Mesenteric fat pad (tissue), 1 donor: ENCODE measurements around the gene SOX21. TPM values are rescaled to one million over a fixed set of nuclear protein-coding genes. Genes with fewer than 3 reads are reported as not detected.

Source experiments
- DNase-seq: peaks from one replicate; pipeline ENCODE4 v3.0.0-alpha.2; 2020; ENCODE audit warnings: low spot score
- total RNA-seq: library from RNA; stranded (reverse); fragmentation: NEBNext Ultra II Directional; extraction: Animal tissue kit (Norgen Biotek cat#: 25700); gene quantifications from one replicate; pipeline ENCODE4 v1.2.1, GENCODE V29; 2021
- donor health status: DM: yes; HTN: yes; CAD: no.

The SOX21 gene
- total RNA-seq, 1 donor from 2014 or later, result not detected

- no peak for DNase-seq
These were observed 3.1 kb downstream of the SOX21 start for GRCh38 chr13:94709001-94709834.

GRCh38 chr13:94708031-94708859 is 4.1 kb downstream of the SOX21 start:
- no peak for DNase-seq

GRCh38 chr13:94707400-94708021 is 4.8 kb downstream of the SOX21 start:
- DNase-seq, result no peak

GRCh38 chr13:94706843-94707399 is 5.4 kb downstream of the SOX21 start:
- DNase-seq, result no peak

- DNase-seq, result no peak
These were observed 6.1 kb downstream of the SOX21 start for GRCh38 chr13:94706101-94706842.

GRCh38 chr13:94705081-94706030 is 7.0 kb downstream of the SOX21 start:
- DNase-seq, result no peak

GRCh38 chr13:94704377-94705080 is 7.8 kb downstream of the SOX21 start:
- DNase-seq, result no peak

GRCh38 chr13:94703721-94704314 is 8.5 kb downstream of the SOX21 start:
- DNase-seq, result no peak

GRCh38 chr13:94703271-94703670 is 9.1 kb downstream of the SOX21 start:
- no peak for DNase-seq

GRCh38 chr13:94702181-94703041 is 9.9 kb downstream of the SOX21 start:
- no peak for DNase-seq

GRCh38 chr13:94701313-94702180 is 10.8 kb downstream of the SOX21 start:
- no peak for DNase-seq

- no peak for DNase-seq
These were observed 11.8 kb downstream of the SOX21 start for GRCh38 chr13:94700536-94700935.

GRCh38 chr13:94700051-94700535 is 12.3 kb downstream of the SOX21 start:
- DNase-seq, result no peak

GRCh38 chr13:94696171-94696570 is 16.2 kb downstream of the SOX21 start:
- DNase-seq, result no peak

- no peak for DNase-seq
These were observed 20.3 kb downstream of the SOX21 start for GRCh38 chr13:94692030-94692429.

- no peak for DNase-seq
These were observed 28.9 kb downstream of the SOX21 start for GRCh38 chr13:94683409-94683808.
